GM12873 (cell line): ENCODE results near the gene VENTX.

ENCODE experiments used
- CTCF ChIP-seq: IDR thresholded peaks from 2 replicates; pipeline ENCODE4 v1.5.1; 2012; ENCODE audit warnings: low read depth, mild to moderate bottlenecking, moderate library complexity, low read length, control low read depth; ENCODE audit not compliant: insufficient read depth; ENCODE audit errors: missing control alignments

The VENTX gene

GRCh38 chr10:133280391-133281059 lies 42.9 kb downstream of the VENTX start:
- TF ChIP-seq CTCF = no peak

GRCh38 chr10:133281084-133281483 lies 43.4 kb downstream of the VENTX start:
- no peak for TF ChIP-seq CTCF

- TF ChIP-seq CTCF = no peak
These were observed 44.1 kb downstream of the VENTX start for GRCh38 chr10:133281628-133282372.

GRCh38 chr10:133282846-133283390 lies 45.3 kb downstream of the VENTX start:
- no peak for TF ChIP-seq CTCF

GRCh38 chr10:133283931-133284330 lies 46.3 kb downstream of the VENTX start:
- no peak for TF ChIP-seq CTCF

GRCh38 chr10:133285217-133285616 lies 47.6 kb downstream of the VENTX start:
- TF ChIP-seq CTCF = no peak

GRCh38 chr10:133286366-133286765 lies 48.7 kb downstream of the VENTX start:
- no peak for TF ChIP-seq CTCF
